H1 (cell line): ENCODE results near the gene TMEM54.

Experiments
- ASH2L ChIP-seq: fragments of 200-600, 300-600 bp; sonication (generic); IDR thresholded peaks from one replicate; pipeline ENCODE4 v1.7.1; 2017; ENCODE audit warnings: low read length
- GTF2F1 ChIP-seq: IDR thresholded peaks from 2 replicates; pipeline ENCODE4 v1.6.1; 2012; ENCODE audit warnings: low read depth, low read length, improper control_type of control experiment, borderline replicate concordance
- HDAC2 ChIP-seq, 2 experiments: fragments of 300-600 bp in 1 of 2; sonication (generic) in 1 of 2; IDR thresholded peaks; 2 replicates each; pipeline ENCODE4 v1.6.1; 2011 to 2012; ENCODE audit warnings: low read depth in 2 of 2, low read length in 2 of 2, mild to moderate bottlenecking in 2 of 2, moderate library complexity in 2 of 2, borderline replicate concordance in 1 of 2, inconsistent platforms in 1 of 2
- PHF8 ChIP-seq: fragments of 200-600 bp; sonication (generic); conservative IDR thresholded peaks from 2 replicates; pipeline ENCODE4 v1.7.1; 2012; ENCODE audit warnings: low read depth, mild to moderate bottlenecking, inconsistent platforms, low read length, moderate library complexity
- POLR2A ChIP-seq, 2 experiments: IDR thresholded peaks; 1 replicate in 1 of 2; 2 replicates in 1 of 2; pipeline ENCODE4 v1.6.1; 2011; ENCODE audit warnings: low read depth in 2 of 2, low read length in 2 of 2, mild to moderate bottlenecking in 2 of 2; ENCODE audit errors: control extremely low read depth in 1 of 2
- POLR2AphosphoS5 ChIP-seq: IDR thresholded peaks from 2 replicates; pipeline ENCODE4 v1.6.1; 2011; ENCODE audit warnings: low read depth, low read length
- RFX5 ChIP-seq: IDR thresholded peaks from 2 replicates; pipeline ENCODE4 v1.6.1; 2011; ENCODE audit warnings: low read depth, low read length, improper control_type of control experiment, borderline replicate concordance
- YY1 ChIP-seq: IDR thresholded peaks from 2 replicates; pipeline ENCODE4 v1.6.1; 2011; ENCODE audit warnings: low read depth, mild to moderate bottlenecking, low read length
- TF ChIP-seq, protein P1 (sequence below), 3 experiments: IDR thresholded peaks; 1 replicate in 2 of 3; 2 replicates in 1 of 3; pipeline versions ENCODE4 v1.5.1 to v1.6.1; 2011; ENCODE audit warnings: low read length in 3 of 3, mild to moderate bottlenecking in 3 of 3, inconsistent platforms in 2 of 3, low read depth in 1 of 3, moderate library complexity in 1 of 3; ENCODE audit not compliant: insufficient read depth in 1 of 3; ENCODE audit errors: control extremely low read depth in 1 of 3

DNA sequence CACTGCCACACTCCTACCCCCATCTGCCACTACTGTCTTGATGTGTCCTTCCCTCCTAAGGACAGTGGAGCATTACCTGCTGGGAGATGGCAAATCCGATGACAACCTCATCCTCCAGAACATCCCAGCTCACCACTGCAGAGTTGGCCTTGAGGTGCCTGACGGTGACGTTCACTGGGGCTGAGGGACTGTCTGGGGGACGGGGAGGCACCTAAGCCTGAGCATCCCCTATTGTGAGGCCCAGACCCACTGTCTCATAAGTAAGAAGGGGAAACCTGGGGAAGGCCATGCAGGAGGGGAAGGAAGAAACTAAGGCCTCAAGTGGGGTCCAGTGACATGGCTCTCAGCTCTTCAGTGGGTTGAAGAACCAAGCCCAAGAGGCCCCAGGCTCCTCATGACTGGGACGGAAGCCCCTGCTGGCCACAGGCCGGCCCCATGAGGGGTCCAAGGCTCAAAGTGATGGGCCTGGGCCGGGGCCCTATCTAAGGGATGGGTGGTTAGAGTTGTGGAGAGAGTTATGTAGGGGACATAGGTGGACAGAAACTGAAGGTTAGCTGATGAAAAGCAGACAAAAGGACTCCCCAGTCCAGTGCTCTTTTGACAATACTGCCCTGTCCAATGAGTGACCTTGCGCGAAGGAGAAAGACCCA, 32.3 kb downstream of the TMEM54 start:
- TF ChIP-seq, protein P1, sequence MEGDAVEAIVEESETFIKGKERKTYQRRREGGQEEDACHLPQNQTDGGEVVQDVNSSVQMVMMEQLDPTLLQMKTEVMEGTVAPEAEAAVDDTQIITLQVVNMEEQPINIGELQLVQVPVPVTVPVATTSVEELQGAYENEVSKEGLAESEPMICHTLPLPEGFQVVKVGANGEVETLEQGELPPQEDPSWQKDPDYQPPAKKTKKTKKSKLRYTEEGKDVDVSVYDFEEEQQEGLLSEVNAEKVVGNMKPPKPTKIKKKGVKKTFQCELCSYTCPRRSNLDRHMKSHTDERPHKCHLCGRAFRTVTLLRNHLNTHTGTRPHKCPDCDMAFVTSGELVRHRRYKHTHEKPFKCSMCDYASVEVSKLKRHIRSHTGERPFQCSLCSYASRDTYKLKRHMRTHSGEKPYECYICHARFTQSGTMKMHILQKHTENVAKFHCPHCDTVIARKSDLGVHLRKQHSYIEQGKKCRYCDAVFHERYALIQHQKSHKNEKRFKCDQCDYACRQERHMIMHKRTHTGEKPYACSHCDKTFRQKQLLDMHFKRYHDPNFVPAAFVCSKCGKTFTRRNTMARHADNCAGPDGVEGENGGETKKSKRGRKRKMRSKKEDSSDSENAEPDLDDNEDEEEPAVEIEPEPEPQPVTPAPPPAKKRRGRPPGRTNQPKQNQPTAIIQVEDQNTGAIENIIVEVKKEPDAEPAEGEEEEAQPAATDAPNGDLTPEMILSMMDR (IDR thresholded peaks at IDR 0.05; ENCODE audit: control extremely low read depth in 1 of 3, insufficient read depth in 1 of 3, low read depth in 1 of 3, low read length in 3 of 3): no peak
- TF ChIP-seq GTF2F1 (no peak), HDAC2 (IDR thresholded peaks at IDR 0.05; ENCODE audit: borderline replicate concordance in 1 of 2, low read depth in 2 of 2, low read length in 2 of 2) (no peak), YY1 (no peak), PHF8 (no peak), POLR2A (IDR thresholded peaks at IDR 0.05; ENCODE audit: control extremely low read depth in 1 of 2, low read depth in 2 of 2, low read length in 2 of 2) (no peak), RFX5 (no peak), ASH2L (no peak), POLR2AphosphoS5 (no peak)
